H9 (cell line): Measurements from ENCODE around the gene EMC9. TPM values are rescaled to one million over a fixed set of nuclear protein-coding genes. Genes with fewer than 3 reads are reported as not detected.
A peak's percentile ranks its signal among the peaks of the same experiment; 100 is the strongest.

Experiments used
- DNase-seq: peaks from one replicate; pipeline ENCODE4 v3.0.0-alpha.2; 2017
- H2AFZ ChIP-seq: one replicate; pipeline ENCODE4 v1.6.1; 2013; ENCODE audit warnings: mild to moderate bottlenecking, low read length, control low read depth, moderate library complexity
- H2AK5ac ChIP-seq: 2 replicates; pipeline ENCODE4 v1.6.1; 2013; ENCODE audit warnings: low read length, control low read depth, mixed read lengths; ENCODE audit not compliant: insufficient read length
- H2BK120ac ChIP-seq: one replicate; pipeline ENCODE4 v1.6.1; 2013; ENCODE audit warnings: low read depth, mild to moderate bottlenecking, low read length, control low read depth, inconsistent platforms; ENCODE audit not compliant: poor library complexity, severe bottlenecking
- H2BK12ac ChIP-seq: 2 replicates; pipeline ENCODE4 v1.6.1; 2013; ENCODE audit warnings: low read length, control low read depth, mixed read lengths, low read depth; ENCODE audit not compliant: insufficient read length
- H2BK15ac ChIP-seq: 2 replicates; pipeline ENCODE4 v1.6.1; 2013; ENCODE audit warnings: low read depth, low read length, control low read depth
- H2BK20ac ChIP-seq: one replicate; pipeline ENCODE4 v1.6.1; 2013; ENCODE audit warnings: low read depth, mild to moderate bottlenecking, low read length, control low read depth, inconsistent platforms; ENCODE audit not compliant: poor library complexity, severe bottlenecking
- H2BK5ac ChIP-seq: 2 replicates; pipeline ENCODE4 v1.6.1; 2013; ENCODE audit warnings: low read length, control low read depth, mixed read lengths; ENCODE audit not compliant: insufficient read length
- H3K14ac ChIP-seq: 2 replicates; pipeline ENCODE4 v1.6.1; 2013; ENCODE audit warnings: low read length, control low read depth; ENCODE audit not compliant: insufficient read depth
- H3K18ac ChIP-seq: 2 replicates; pipeline ENCODE4 v1.6.1; 2013; ENCODE audit warnings: low read depth, mild to moderate bottlenecking, mixed read lengths, low read length, control low read depth; ENCODE audit not compliant: insufficient read length
- H3K23ac ChIP-seq: 2 replicates; pipeline ENCODE4 v1.6.1; 2013; ENCODE audit warnings: low read length, control low read depth, mixed read lengths, low read depth; ENCODE audit not compliant: insufficient read length
- H3K23me2 ChIP-seq: 2 replicates; pipeline ENCODE4 v1.6.1; 2013; ENCODE audit warnings: low read depth, mild to moderate bottlenecking, mixed read lengths, low read length, control low read depth; ENCODE audit not compliant: insufficient read length, poor library complexity, severe bottlenecking
- H3K27ac ChIP-seq: 2 replicates; pipeline ENCODE4 v1.5.1; 2013; ENCODE audit warnings: low read length, control low read depth, mixed read lengths, low read depth; ENCODE audit not compliant: insufficient read length
- H3K27me3 ChIP-seq: 2 replicates; pipeline ENCODE4 v1.6.1; 2013; ENCODE audit warnings: low read length, control low read depth, inconsistent platforms; ENCODE audit not compliant: insufficient read depth
- H3K4ac ChIP-seq: 2 replicates; pipeline ENCODE4 v1.6.1; 2013; ENCODE audit warnings: low read depth, mild to moderate bottlenecking, control low read depth, inconsistent platforms, low read length, moderate library complexity
- H3K4me1 ChIP-seq: 2 replicates; pipeline ENCODE4 v1.6.1; 2013; ENCODE audit warnings: low read length, control low read depth, inconsistent platforms; ENCODE audit not compliant: insufficient read depth
- H3K4me2 ChIP-seq: 2 replicates; pipeline ENCODE4 v1.6.1; 2013; ENCODE audit warnings: low read length, control low read depth, mixed read lengths; ENCODE audit not compliant: insufficient read length, insufficient read depth
- H3K56ac ChIP-seq: 2 replicates; pipeline ENCODE4 v1.6.1; 2013; ENCODE audit warnings: low read depth, mild to moderate bottlenecking, mixed read lengths, low read length, control low read depth; ENCODE audit not compliant: insufficient read length
- H3K79me1 ChIP-seq: 2 replicates; pipeline ENCODE4 v1.6.1; 2013; ENCODE audit warnings: low read depth, mild to moderate bottlenecking, moderate library complexity, low read length, control low read depth, inconsistent platforms; ENCODE audit not compliant: insufficient read depth, poor library complexity, severe bottlenecking
- H3K79me2 ChIP-seq: 2 replicates; pipeline ENCODE4 v1.6.1; 2013; ENCODE audit warnings: low read length, control low read depth, inconsistent platforms; ENCODE audit not compliant: insufficient read depth
- H3K9ac ChIP-seq: 2 replicates; pipeline ENCODE4 v1.6.1; 2013; ENCODE audit warnings: low read length, control low read depth, mixed read lengths; ENCODE audit not compliant: insufficient read length; ENCODE audit errors: extremely low read depth
- H3K9me3 ChIP-seq: one replicate; pipeline ENCODE4 v1.6.1; 2013; ENCODE audit warnings: low read depth, low read length, inconsistent platforms; ENCODE audit not compliant: control insufficient read depth
- H3T11ph ChIP-seq: one replicate; pipeline ENCODE4 v1.6.1; 2013; ENCODE audit warnings: mild to moderate bottlenecking, low read length, control low read depth, inconsistent platforms
- H4K20me1 ChIP-seq: one replicate; pipeline ENCODE4 v1.6.1; 2013; ENCODE audit not compliant: control insufficient read depth, insufficient read length, insufficient read depth
- H4K5ac ChIP-seq: 2 replicates; pipeline ENCODE4 v1.6.1; 2013; ENCODE audit warnings: low read depth, mild to moderate bottlenecking, mixed read lengths, low read length, control low read depth; ENCODE audit not compliant: insufficient read length
- H4K8ac ChIP-seq: replicated peaks from 2 replicates; pipeline ENCODE4 v1.6.1; 2013; ENCODE audit warnings: low read length, control low read depth, mixed read lengths, low read depth; ENCODE audit not compliant: insufficient read length
- H4K91ac ChIP-seq: 2 replicates; pipeline ENCODE4 v1.6.1; 2013; ENCODE audit warnings: low read depth, mild to moderate bottlenecking, moderate library complexity, mixed read lengths, low read length, control low read depth; ENCODE audit not compliant: insufficient read length
- H3K27ac Mint-ChIP-seq, 3 experiments: 2 replicates in 2 of 3; 3 replicates in 1 of 3; pipeline ENCODE4 v1.8.0; 2020 to 2021; ENCODE audit warnings: mixed read lengths in 3 of 3, mild to moderate bottlenecking in 1 of 3, moderate library complexity in 1 of 3
- H3K27me3 Mint-ChIP-seq: 2 replicates; pipeline ENCODE4 v1.8.0; 2021; ENCODE audit warnings: low read depth, mild to moderate bottlenecking, moderate library complexity, mixed read lengths
- H3K36me3 Mint-ChIP-seq, 3 experiments: 2 replicates in 2 of 3; 3 replicates in 1 of 3; pipeline ENCODE4 v1.8.0; 2020 to 2021; ENCODE audit warnings: low read depth in 3 of 3, mixed read lengths in 3 of 3; ENCODE audit not compliant: insufficient read depth in 1 of 3
- H3K4me1 Mint-ChIP-seq, 2 experiments: 2 replicates each; pipeline ENCODE4 v1.8.0; 2020; ENCODE audit warnings: mixed read lengths in 2 of 2
- H3K4me3 Mint-ChIP-seq, 2 experiments: 2 replicates in 1 of 2; 3 replicates in 1 of 2; pipeline ENCODE4 v1.8.0; 2020 to 2021; ENCODE audit warnings: mild to moderate bottlenecking in 2 of 2, mixed read lengths in 2 of 2, moderate library complexity in 1 of 2
- H3K9me3 Mint-ChIP-seq, 2 experiments: 2 replicates in 1 of 2; 3 replicates in 1 of 2; pipeline ENCODE4 v1.8.0; 2020; ENCODE audit warnings: mild to moderate bottlenecking in 2 of 2, mixed read lengths in 2 of 2, moderate library complexity in 1 of 2
- CTCF ChIP-seq: fragments of 200-600 bp; sonication (generic); conservative IDR thresholded peaks from 3 replicates; pipeline ENCODE4 v1.8.0; 2021; ENCODE audit warnings: antibody characterized with exemption, mild to moderate bottlenecking
- WGBS: extraction: QIAGEN DNeasy Blood & Tissue Kit; methylation state at CpG from one replicate; pipeline ENCODE4 v1.1.7; 2013; ENCODE audit warnings: missing lambda C conversion rate, low lambda C conversion rate, mixed read lengths; ENCODE audit not compliant: insufficient read length; ENCODE audit errors: extremely low coverage; 5-methylcytosine and 5-hydroxymethylcytosine counted together
- total RNA-seq: library from RNA; stranded (reverse); gene quantifications from 2 replicates; pipeline ENCODE4 v1.2.1, GENCODE V29; 2021

EMC9 gene
- total RNA-seq, 1 experiment from 2014 or later, result 52.9 TPM

GRCh38 chr14:24135834-24136683, 5.3 kb downstream of the EMC9 start, which contains the start of gene PSME1:
Gene PSME1 (plus strand): TSS chr14:24136194. CDS start chr14:24136263, 69 bp downstream.
- Mint-ChIP-seq H3K36me3 (peaks cover 22 to 34% (median 27%) of the 10 kb centered on the region in 3 experiments), H3K4me1 (peaks cover 28 to 33% of the 10 kb centered on the region in 2 experiments), H3K27me3 (no peaks in the 10 kb centered on the region), H3K9me3 (0 out of 5 replicates have a peak, but pooled peaks cover 0 to 2% of the 10 kb centered on the region in 2 experiments), H3K4me3 (peak within 1 kb of the TSS; percentile 82 to 89), H3K27ac (peak within 1 kb of the TSS; percentile 55 to 93 (median 82); a peak in 5 of 7 replicates)
- H2BK5ac ChIP-seq, result no peak within 1 kb of the TSS
- no peak within 1 kb of the TSS for H2BK20ac ChIP-seq
- H2AK5ac ChIP-seq, result no peak within 1 kb of the TSS
- H2BK15ac ChIP-seq, result no peak within 1 kb of the TSS
- peak; percentile 93 for DNase-seq
- no peak within 1 kb of the TSS for H3K56ac ChIP-seq
- no peak within 1 kb of the TSS for H3K23ac ChIP-seq
- H3K14ac ChIP-seq, result 0 out of 2 replicates have a peak within 1 kb of the TSS, but pooled peaks have one; percentile 59
- H3K4me1 ChIP-seq, result no peaks in the 10 kb centered on the region
- H3K9me3 ChIP-seq, result no peaks in the 10 kb centered on the region
- no peak for TF ChIP-seq CTCF
- H4K91ac ChIP-seq, result no peak within 1 kb of the TSS
- H3K4me2 ChIP-seq, result peak within 1 kb of the TSS; percentile 64
- H3K79me1 ChIP-seq, result peaks cover 2% of the 10 kb centered on the region
- no peak within 1 kb of the TSS for H3K9ac ChIP-seq
- H2AFZ ChIP-seq, result no peak within 1 kb of the TSS
- peaks cover 10% of the 10 kb centered on the region for H3K23me2 ChIP-seq
- whole genome bisulfite sequencing, result no CpG with 5 or more reads among the region's 75 CpGs
- H2BK12ac ChIP-seq, result no peak within 1 kb of the TSS
- H3K27ac ChIP-seq, result no peak within 1 kb of the TSS
- no peaks in the 10 kb centered on the region for H3K27me3 ChIP-seq
- H4K20me1 ChIP-seq, result no peaks in the 10 kb centered on the region
- H4K5ac ChIP-seq, result no peak within 1 kb of the TSS
- no peak within 1 kb of the TSS for H3T11ph ChIP-seq
- H2BK120ac ChIP-seq, result no peak within 1 kb of the TSS
- H4K8ac ChIP-seq, result no peak within 1 kb of the TSS
- H3K18ac ChIP-seq, result no peak within 1 kb of the TSS
- H3K79me2 ChIP-seq, result peaks cover 3% of the 10 kb centered on the region; the same call in 1 of the 2 replicates
- no peak within 1 kb of the TSS for H3K4ac ChIP-seq
